IMR-90 (cell line): ENCODE data around the gene SLIT1. TPM values are rescaled to one million over a fixed set of nuclear protein-coding genes. Genes with fewer than 3 reads are reported as not detected.
A peak's percentile ranks its signal among the peaks of the same experiment; 100 is the strongest.

Experiments used
- ATAC-seq: fragments of 200-7000 bp; cut with Tn5 transposase; 2 replicates; pipeline ENCODE4 v1.9.1; 2020; ENCODE audit warnings: low read depth, mild to moderate bottlenecking, moderate library complexity
- BruUV-seq: library from RNA; stranded (reverse); fragments of 400-500 nt; replicated peaks from 2 replicates; lab custom pipeline; 2021; lab: Mats Ljungman, UMichigan
- CTCF ChIA-PET: fragments of 300-600 bp; formaldehyde crosslinking; extraction: SDS; loops from one replicate; lab custom pipeline; 2021; ENCODE audit warnings: antibody characterized with exemption; lab: Yijun Ruan, JAX
- POLR2A ChIA-PET: fragments of 300-600 bp; sonication (Branson Sonifier 250); formaldehyde crosslinking; loops from one replicate; lab custom pipeline; 2022; ENCODE audit warnings: antibody characterized with exemption; ENCODE audit not compliant: unreplicated experiment; lab: Charles Lee
- DNase-seq: peaks from one replicate; pipeline ENCODE4 v3.0.0; 2013
- H2AFZ ChIP-seq: replicated peaks from 2 replicates; pipeline ENCODE3; 2013; ENCODE audit warnings: low read length, mild to moderate bottlenecking; ENCODE audit not compliant: poor library complexity
- H2AK5ac ChIP-seq: 2 replicates; pipeline ENCODE4 v1.6.1; 2013; ENCODE audit warnings: low read depth, low read length, inconsistent platforms
- H2AK9ac ChIP-seq: replicated peaks from 2 replicates; pipeline ENCODE3; 2013; ENCODE audit warnings: mild to moderate bottlenecking, low read depth, low read length, moderate library complexity; ENCODE audit not compliant: poor library complexity
- H2BK120ac ChIP-seq: 2 replicates; pipeline ENCODE4 v1.6.1; 2013; ENCODE audit warnings: low read depth, low read length, inconsistent platforms
- H2BK15ac ChIP-seq: 3 replicates; pipeline ENCODE4 v1.6.1; 2013; ENCODE audit warnings: low read depth, low read length, inconsistent platforms
- H2BK20ac ChIP-seq: 2 replicates; pipeline ENCODE4 v1.6.1; 2013; ENCODE audit warnings: low read depth, mild to moderate bottlenecking, inconsistent platforms, low read length, moderate library complexity
- H2BK5ac ChIP-seq: 2 replicates; pipeline ENCODE4 v1.6.1; 2013; ENCODE audit warnings: mild to moderate bottlenecking, low read depth, low read length, inconsistent platforms; ENCODE audit not compliant: poor library complexity, severe bottlenecking
- H3K14ac ChIP-seq: replicated peaks from 2 replicates; pipeline ENCODE4 v1.6.1; 2013; ENCODE audit warnings: low read depth, low read length, inconsistent platforms
- H3K18ac ChIP-seq: 2 replicates; pipeline ENCODE4 v1.6.1; 2013; ENCODE audit warnings: low read depth, low read length, control low read depth
- H3K23ac ChIP-seq: 2 replicates; pipeline ENCODE4 v1.6.1; 2013; ENCODE audit warnings: low read depth, low read length, inconsistent platforms
- H3K27ac ChIP-seq: 2 replicates; pipeline ENCODE4 v1.5.1; 2013; ENCODE audit warnings: mild to moderate bottlenecking, control low read depth, low read length; ENCODE audit not compliant: insufficient read depth
- H3K27me3 ChIP-seq: 2 replicates; pipeline ENCODE4 v1.6.1; 2013; ENCODE audit warnings: low read length; ENCODE audit not compliant: control insufficient read depth, insufficient read depth
- H3K36me3 ChIP-seq: 2 replicates; pipeline ENCODE4 v1.6.1; 2013; ENCODE audit warnings: low read length, mixed read lengths; ENCODE audit not compliant: control insufficient read depth, insufficient read depth
- H3K4ac ChIP-seq: 2 replicates; pipeline ENCODE4 v1.6.1; 2013; ENCODE audit warnings: low read depth, low read length, inconsistent platforms
- H3K4me1 ChIP-seq: 2 replicates; pipeline ENCODE4 v1.6.1; 2013; ENCODE audit warnings: low read length, mixed read lengths; ENCODE audit not compliant: control insufficient read depth, insufficient read depth
- H3K4me2 ChIP-seq: 2 replicates; pipeline ENCODE4 v1.6.1; 2013; ENCODE audit warnings: low read depth, mild to moderate bottlenecking, control low read depth, low read length, moderate library complexity
- H3K4me3 ChIP-seq: 2 replicates; pipeline ENCODE4 v1.5.1; 2013; ENCODE audit warnings: low read depth, mild to moderate bottlenecking, control low read depth, low read length, moderate library complexity; ENCODE audit not compliant: insufficient read depth
- H3K56ac ChIP-seq: 2 replicates; pipeline ENCODE4 v1.6.1; 2013; ENCODE audit warnings: low read length, inconsistent platforms; ENCODE audit not compliant: insufficient read depth; ENCODE audit errors: extremely low read depth
- H3K79me1 ChIP-seq, 2 experiments: 2 replicates each; pipeline ENCODE4 v1.6.1; 2013; ENCODE audit warnings: low read length in 2 of 2, inconsistent platforms in 1 of 2, low read depth in 1 of 2
- H3K9ac ChIP-seq: 2 replicates; pipeline ENCODE4 v1.6.1; 2013; ENCODE audit warnings: low read depth, low read length, control low read depth
- H3K9me1 ChIP-seq: 2 replicates; pipeline ENCODE4 v1.6.1; 2013; ENCODE audit warnings: low read length, inconsistent platforms; ENCODE audit not compliant: insufficient read depth
- H3K9me3 ChIP-seq: 2 replicates; pipeline ENCODE4 v1.6.1; 2013; ENCODE audit warnings: low read length; ENCODE audit not compliant: control insufficient read depth, insufficient read depth
- H4K20me1 ChIP-seq: 2 replicates; pipeline ENCODE4 v1.6.1; 2013; ENCODE audit warnings: low read length, inconsistent platforms; ENCODE audit not compliant: insufficient read depth
- H4K5ac ChIP-seq: 2 replicates; pipeline ENCODE4 v1.6.1; 2013; ENCODE audit warnings: mild to moderate bottlenecking, low read depth, low read length, control low read depth
- H4K8ac ChIP-seq, 2 experiments: 2 replicates each; pipeline ENCODE4 v1.6.1; 2013; ENCODE audit warnings: low read depth in 2 of 2, low read length in 2 of 2, control low read depth in 1 of 2, inconsistent platforms in 1 of 2
- H4K91ac ChIP-seq: 2 replicates; pipeline ENCODE4 v1.6.1; 2013; ENCODE audit warnings: low read depth, low read length, inconsistent platforms; ENCODE audit not compliant: insufficient read depth
- CHD1 ChIP-seq: IDR thresholded peaks from 2 replicates; pipeline ENCODE4 v1.6.1; 2012; ENCODE audit warnings: low read depth, low read length, improper control_type of control experiment
- MAZ ChIP-seq: IDR thresholded peaks from 2 replicates; pipeline ENCODE4 v1.6.1; 2012; ENCODE audit warnings: low read depth, mild to moderate bottlenecking, low read length, improper control_type of control experiment, moderate library complexity, borderline replicate concordance
- MXI1 ChIP-seq: IDR thresholded peaks from 2 replicates; pipeline ENCODE4 v1.6.1; 2012; ENCODE audit warnings: low read depth, mild to moderate bottlenecking, low read length, moderate library complexity, borderline replicate concordance
- WGBS, 2 experiments: methylation state at CpG; one replicate each; pipeline versions ENCODE4 v1.1.5 to v1.1.7; 2013; ENCODE audit warnings: missing lambda C conversion rate in 2 of 2; ENCODE audit not compliant: insufficient read length in 1 of 2; ENCODE audit errors: extremely low coverage in 2 of 2; 5-methylcytosine and 5-hydroxymethylcytosine counted together
- dilution Hi-C: fragments of 300-500 bp; cut with HindIII; formaldehyde crosslinking; loops from one replicate; pipeline ENCODE4 v1.14.3; 2018; ENCODE audit warnings: low sequenced_read_pairs; ENCODE audit not compliant: unreplicated experiment
- in situ Hi-C: fragments of 300-500 bp; cut with MboI; formaldehyde crosslinking; loops from 3 replicates; pipeline ENCODE4 v1.14.3; 2019; ENCODE audit warnings: low sequenced_read_pairs, inconsistent platforms, mixed read lengths
- intact Hi-C: fragments of 100-400 bp; cut with micrococcal nuclease; formaldehyde crosslinking; loops from 2 replicates; pipeline ENCODE4 v1.10.0; 2022
- polyA plus RNA-seq, 3 experiments: library from polyadenylated mRNA; depleted of rRNA; stranded (reverse); fragments of >200 nt; gene quantifications; 2 replicates each; pipeline ENCODE4 v1.2.3, GENCODE V29; 2012; ENCODE audit warnings: low replicate concordance in 1 of 3
- total RNA-seq: library from RNA; depleted of rRNA; stranded (reverse); fragments of >200 nt; gene quantifications from 2 replicates; pipeline ENCODE4 v1.2.3, GENCODE V29; 2012
- TF ChIP-seq, protein P1 (sequence below): fragments of 150-350 bp; IDR thresholded peaks from 2 replicates; pipeline ENCODE4 v1.6.1; 2017; ENCODE audit warnings: mild to moderate bottlenecking, antibody characterized with exemption, low read length, low read depth

Gene SLIT1
- total and polyA plus RNA-seq, 2 of the 4 experiments (the other 2 are of a cell fraction), result under 0.01 TPM

- Histone ChIP-seq H2BK5ac (no peak overlapping the region), H3K9me3 (no peaks in the 10 kb centered on the region), H3K27me3 (no peaks in the 10 kb centered on the region), H3K14ac (no peak overlapping the region), H3K27ac (no peak overlapping the region), H3K36me3 (no peaks in the 10 kb centered on the region; the same call in 1 of the 2 replicates), H3K4me2 (no peak overlapping the region), H4K8ac (no peak overlapping the region), H3K9me1 (peaks cover 20% of the 10 kb centered on the region), H2BK20ac (no peak overlapping the region), H2AFZ (no peak overlapping the region), H3K56ac (no peak overlapping the region), H4K20me1 (0 out of 2 replicates have a peak, but pooled peaks cover 4% of the 10 kb centered on the region), H3K9ac (no peak overlapping the region), H3K18ac (no peak overlapping the region), H3K79me1 (peaks cover 0 to 17% of the 10 kb centered on the region in 2 experiments; a peak in 2 of 4 replicates), H2AK5ac (no peak overlapping the region), H3K23ac (no peak overlapping the region), H4K5ac (no peak overlapping the region), H3K4me3 (no peak overlapping the region), H4K91ac (no peak overlapping the region), H2AK9ac (no peak overlapping the region), H3K4me1 (peaks cover 11% of the 10 kb centered on the region), H2BK15ac (no peak overlapping the region), H2BK120ac (0 out of 2 replicates have a peak overlapping the region, but pooled peaks have one; percentile 21), H3K4ac (no peak overlapping the region)
- in situ Hi-C loops, result no loop called here
- no TSS peak for BruUV-seq
- dilution Hi-C loops, result no loop called here
- 83% methylated on average over 1 of the region's 4 CpGs; no CpG with 5 or more reads in 1 of the 2 experiments for WGBS, 2 experiments
- TF ChIP-seq MAZ (no peak), MXI1 (no peak), CHD1 (no peak)
- TF ChIP-seq, protein P1, sequence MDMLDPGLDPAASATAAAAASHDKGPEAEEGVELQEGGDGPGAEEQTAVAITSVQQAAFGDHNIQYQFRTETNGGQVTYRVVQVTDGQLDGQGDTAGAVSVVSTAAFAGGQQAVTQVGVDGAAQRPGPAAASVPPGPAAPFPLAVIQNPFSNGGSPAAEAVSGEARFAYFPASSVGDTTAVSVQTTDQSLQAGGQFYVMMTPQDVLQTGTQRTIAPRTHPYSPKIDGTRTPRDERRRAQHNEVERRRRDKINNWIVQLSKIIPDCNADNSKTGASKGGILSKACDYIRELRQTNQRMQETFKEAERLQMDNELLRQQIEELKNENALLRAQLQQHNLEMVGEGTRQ, result no peak
- intact Hi-C loops, result no loop called here
- ChIA-PET POLR2A (no interaction called here), CTCF (no interaction called here)
- DNase-seq, result no peak
- no peak for ATAC-seq
Measured at GRCh38 chr10:96988426-96988825, 197.3 kb downstream of the SLIT1 start.
